ENCODE data around the gene PAX1.
A peak's percentile ranks its signal among the peaks of the same experiment; 100 is the strongest.

PAX1 gene

GRCh38 chr20:21703717-21704407 is 1.6 kb upstream of the PAX1 start:
- no peak for DNase-seq

- no peak for DNase-seq
Observed at GRCh38 chr20:21704408-21705385, 767 bp upstream of the PAX1 start.

GRCh38 chr20:21706261-21707195 is 1.1 kb downstream of the PAX1 start:
- DNase-seq: no peak

GRCh38 chr20:21707267-21707666 is 1.8 kb downstream of the PAX1 start:
- no peak for DNase-seq

GRCh38 chr20:21707999-21708737 is 2.7 kb downstream of the PAX1 start:
- DNase-seq: no peak

- DNase-seq: no peak
Observed at GRCh38 chr20:21708738-21709534, 3.5 kb downstream of the PAX1 start.

GRCh38 chr20:21709535-21709904 is 4.1 kb downstream of the PAX1 start:
- DNase-seq: no peak

- no peak for DNase-seq
Observed at GRCh38 chr20:21710341-21710740, 4.9 kb downstream of the PAX1 start.

GRCh38 chr20:21710863-21711431 is 5.5 kb downstream of the PAX1 start:
- DNase-seq: no peak

- no peak for DNase-seq
Observed at GRCh38 chr20:21712443-21713059, 7.1 kb downstream of the PAX1 start.

GRCh38 chr20:21713470-21713869 is 8.0 kb downstream of the PAX1 start:
- no peak for DNase-seq

- DNase-seq: no peak
Observed at GRCh38 chr20:21713901-21714296, 8.4 kb downstream of the PAX1 start.

GRCh38 chr20:21714297-21715192 is 9.1 kb downstream of the PAX1 start:
- no peak for DNase-seq

- no peak for DNase-seq
Observed at GRCh38 chr20:21715193-21715881, 9.9 kb downstream of the PAX1 start.

GRCh38 chr20:21719592-21720214 is 14.2 kb downstream of the PAX1 start:
- peak; percentile 42 for DNase-seq

- no peak for DNase-seq
Observed at GRCh38 chr20:21725892-21726291, 20.4 kb downstream of the PAX1 start.

GRCh38 chr20:21729316-21729715 is 23.9 kb downstream of the PAX1 start:
- DNase-seq: no peak

- DNase-seq: no peak
Observed at GRCh38 chr20:21739161-21739560, 33.7 kb downstream of the PAX1 start.
